ENCODE data around the gene ANKEF1.

GRCh38 chr20:9994676-9995075, 40.1 kb upstream of the ANKEF1 start:
- no peak for TF ChIP-seq HDAC6 (IDR thresholded peaks at IDR 0.05; ENCODE audit: unreplicated experiment)
- TF ChIP-seq CEBPB (IDR thresholded peaks at IDR 0.05; ENCODE audit: borderline replicate concordance in 1 of 2, low read depth in 2 of 2, low read length in 2 of 2), result no peak
- TF ChIP-seq CTCF (IDR thresholded peaks at IDR 0.05 in 2 of 3, conservative IDR thresholded peaks at IDR 0.05 in 1 of 3; ENCODE audit: control insufficient read depth in 2 of 3, extremely low read depth in 1 of 3, insufficient read depth in 1 of 3, low read depth in 3 of 3, low read length in 3 of 3), result no peak
- TF ChIP-seq, protein P1, sequence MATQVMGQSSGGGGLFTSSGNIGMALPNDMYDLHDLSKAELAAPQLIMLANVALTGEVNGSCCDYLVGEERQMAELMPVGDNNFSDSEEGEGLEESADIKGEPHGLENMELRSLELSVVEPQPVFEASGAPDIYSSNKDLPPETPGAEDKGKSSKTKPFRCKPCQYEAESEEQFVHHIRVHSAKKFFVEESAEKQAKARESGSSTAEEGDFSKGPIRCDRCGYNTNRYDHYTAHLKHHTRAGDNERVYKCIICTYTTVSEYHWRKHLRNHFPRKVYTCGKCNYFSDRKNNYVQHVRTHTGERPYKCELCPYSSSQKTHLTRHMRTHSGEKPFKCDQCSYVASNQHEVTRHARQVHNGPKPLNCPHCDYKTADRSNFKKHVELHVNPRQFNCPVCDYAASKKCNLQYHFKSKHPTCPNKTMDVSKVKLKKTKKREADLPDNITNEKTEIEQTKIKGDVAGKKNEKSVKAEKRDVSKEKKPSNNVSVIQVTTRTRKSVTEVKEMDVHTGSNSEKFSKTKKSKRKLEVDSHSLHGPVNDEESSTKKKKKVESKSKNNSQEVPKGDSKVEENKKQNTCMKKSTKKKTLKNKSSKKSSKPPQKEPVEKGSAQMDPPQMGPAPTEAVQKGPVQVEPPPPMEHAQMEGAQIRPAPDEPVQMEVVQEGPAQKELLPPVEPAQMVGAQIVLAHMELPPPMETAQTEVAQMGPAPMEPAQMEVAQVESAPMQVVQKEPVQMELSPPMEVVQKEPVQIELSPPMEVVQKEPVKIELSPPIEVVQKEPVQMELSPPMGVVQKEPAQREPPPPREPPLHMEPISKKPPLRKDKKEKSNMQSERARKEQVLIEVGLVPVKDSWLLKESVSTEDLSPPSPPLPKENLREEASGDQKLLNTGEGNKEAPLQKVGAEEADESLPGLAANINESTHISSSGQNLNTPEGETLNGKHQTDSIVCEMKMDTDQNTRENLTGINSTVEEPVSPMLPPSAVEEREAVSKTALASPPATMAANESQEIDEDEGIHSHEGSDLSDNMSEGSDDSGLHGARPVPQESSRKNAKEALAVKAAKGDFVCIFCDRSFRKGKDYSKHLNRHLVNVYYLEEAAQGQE (IDR thresholded peaks at IDR 0.05; ENCODE audit: low read depth, low read length), result no peak
- TF ChIP-seq POLR2A (IDR thresholded peaks at IDR 0.05; ENCODE audit: low read depth, low read length), result no peak
- TF ChIP-seq MTA2 (IDR thresholded peaks at IDR 0.05; ENCODE audit: low read depth), result no peak
- TF ChIP-seq EZH2 (IDR thresholded peaks at IDR 0.05; ENCODE audit: borderline replicate concordance, control insufficient read depth, low read depth, low read length), result no peak
- TF ChIP-seq BRCA1 (IDR thresholded peaks at IDR 0.05; ENCODE audit: low read depth, low read length), result no peak
- TF ChIP-seq ZBTB33 (IDR thresholded peaks at IDR 0.05), result no peak
- TF ChIP-seq ZNF274 (IDR thresholded peaks at IDR 0.05; ENCODE audit: insufficient read depth, insufficient read length), result no peak

Measured in GM12878 (cell line).